GM20000 (cell line): ENCODE data around the gene TENT5C.

Source experiments
- DNase-seq: peaks from one replicate; pipeline ENCODE4 v3.0.0; 2012; ENCODE audit warnings: low spot score
- TF ChIP-seq, protein P1 (sequence below): IDR thresholded peaks from 2 replicates; pipeline ENCODE4 v1.5.1; 2012; ENCODE audit warnings: mild to moderate bottlenecking, control low read depth; ENCODE audit errors: extremely low read depth, missing control alignments

The TENT5C gene

DNA sequence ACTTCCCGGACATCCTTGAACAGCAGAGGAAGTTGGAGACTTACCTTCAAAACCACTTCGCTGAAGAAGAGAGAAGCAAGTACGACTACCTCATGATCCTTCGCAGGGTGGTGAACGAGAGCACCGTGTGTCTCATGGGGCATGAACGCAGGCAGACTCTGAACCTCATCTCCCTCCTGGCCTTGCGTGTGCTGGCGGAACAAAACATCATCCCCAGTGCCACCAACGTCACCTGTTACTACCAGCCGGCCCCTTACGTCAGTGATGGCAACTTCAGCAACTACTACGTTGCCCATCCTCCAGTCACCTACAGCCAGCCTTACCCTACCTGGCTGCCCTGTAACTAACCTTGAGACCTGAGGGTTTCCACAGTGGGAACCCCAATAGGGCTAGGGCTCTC lies 17.9 kb downstream of the TENT5C start:
- TF ChIP-seq, protein P1, sequence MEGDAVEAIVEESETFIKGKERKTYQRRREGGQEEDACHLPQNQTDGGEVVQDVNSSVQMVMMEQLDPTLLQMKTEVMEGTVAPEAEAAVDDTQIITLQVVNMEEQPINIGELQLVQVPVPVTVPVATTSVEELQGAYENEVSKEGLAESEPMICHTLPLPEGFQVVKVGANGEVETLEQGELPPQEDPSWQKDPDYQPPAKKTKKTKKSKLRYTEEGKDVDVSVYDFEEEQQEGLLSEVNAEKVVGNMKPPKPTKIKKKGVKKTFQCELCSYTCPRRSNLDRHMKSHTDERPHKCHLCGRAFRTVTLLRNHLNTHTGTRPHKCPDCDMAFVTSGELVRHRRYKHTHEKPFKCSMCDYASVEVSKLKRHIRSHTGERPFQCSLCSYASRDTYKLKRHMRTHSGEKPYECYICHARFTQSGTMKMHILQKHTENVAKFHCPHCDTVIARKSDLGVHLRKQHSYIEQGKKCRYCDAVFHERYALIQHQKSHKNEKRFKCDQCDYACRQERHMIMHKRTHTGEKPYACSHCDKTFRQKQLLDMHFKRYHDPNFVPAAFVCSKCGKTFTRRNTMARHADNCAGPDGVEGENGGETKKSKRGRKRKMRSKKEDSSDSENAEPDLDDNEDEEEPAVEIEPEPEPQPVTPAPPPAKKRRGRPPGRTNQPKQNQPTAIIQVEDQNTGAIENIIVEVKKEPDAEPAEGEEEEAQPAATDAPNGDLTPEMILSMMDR, result no peak
- no peak for DNase-seq

DNA sequence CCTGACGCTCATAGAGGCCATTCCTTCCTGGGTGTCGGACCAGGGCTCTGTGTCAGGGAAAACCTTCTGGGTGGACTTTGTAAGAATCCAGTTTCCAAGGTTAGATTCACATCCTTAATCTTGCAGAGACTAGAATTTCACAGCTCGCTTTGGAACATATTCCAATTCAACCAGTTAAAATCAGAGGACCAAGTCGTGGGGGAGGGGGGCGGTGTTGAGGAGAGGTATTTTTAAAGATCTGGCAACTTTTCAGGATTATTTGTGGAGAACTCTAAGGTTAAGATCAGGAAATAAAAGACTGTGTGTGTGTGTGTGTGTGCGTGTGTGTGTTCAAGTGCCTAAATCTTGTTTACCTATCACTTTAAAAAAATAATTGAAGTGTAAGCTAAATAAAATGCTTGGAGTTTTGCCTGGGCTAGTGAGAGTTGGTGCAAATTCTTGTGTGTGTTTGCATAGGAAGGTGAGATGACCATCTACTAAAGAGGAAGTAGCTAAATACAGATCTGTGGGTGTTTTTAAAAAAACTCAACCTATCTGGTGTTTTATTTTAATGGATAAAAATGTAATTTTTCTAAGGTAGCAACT lies 21.8 kb downstream of the TENT5C start:
- TF ChIP-seq, protein P1, result no peak
- DNase-seq, result no peak

DNA sequence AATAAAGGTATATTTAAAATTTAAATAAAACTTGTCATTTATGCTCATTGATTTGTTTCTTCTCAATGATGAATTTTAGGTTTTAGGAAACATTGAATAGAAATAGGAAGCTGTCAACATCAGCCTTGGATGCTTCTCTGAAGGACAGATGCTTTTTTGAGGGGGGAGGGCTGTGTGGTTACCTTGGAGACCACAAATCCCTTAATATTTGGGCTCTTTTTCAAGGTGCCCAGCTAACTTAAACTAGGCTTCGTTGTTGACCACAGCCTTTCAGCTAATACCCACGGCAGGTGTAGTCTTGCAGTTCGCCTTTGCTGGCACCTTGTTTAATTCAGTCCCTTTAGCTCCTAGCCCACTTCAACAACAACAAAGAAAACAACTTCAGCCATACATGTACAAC lies 22.5 kb downstream of the TENT5C start:
- TF ChIP-seq, protein P1, result no peak
- DNase-seq, result no peak

DNA sequence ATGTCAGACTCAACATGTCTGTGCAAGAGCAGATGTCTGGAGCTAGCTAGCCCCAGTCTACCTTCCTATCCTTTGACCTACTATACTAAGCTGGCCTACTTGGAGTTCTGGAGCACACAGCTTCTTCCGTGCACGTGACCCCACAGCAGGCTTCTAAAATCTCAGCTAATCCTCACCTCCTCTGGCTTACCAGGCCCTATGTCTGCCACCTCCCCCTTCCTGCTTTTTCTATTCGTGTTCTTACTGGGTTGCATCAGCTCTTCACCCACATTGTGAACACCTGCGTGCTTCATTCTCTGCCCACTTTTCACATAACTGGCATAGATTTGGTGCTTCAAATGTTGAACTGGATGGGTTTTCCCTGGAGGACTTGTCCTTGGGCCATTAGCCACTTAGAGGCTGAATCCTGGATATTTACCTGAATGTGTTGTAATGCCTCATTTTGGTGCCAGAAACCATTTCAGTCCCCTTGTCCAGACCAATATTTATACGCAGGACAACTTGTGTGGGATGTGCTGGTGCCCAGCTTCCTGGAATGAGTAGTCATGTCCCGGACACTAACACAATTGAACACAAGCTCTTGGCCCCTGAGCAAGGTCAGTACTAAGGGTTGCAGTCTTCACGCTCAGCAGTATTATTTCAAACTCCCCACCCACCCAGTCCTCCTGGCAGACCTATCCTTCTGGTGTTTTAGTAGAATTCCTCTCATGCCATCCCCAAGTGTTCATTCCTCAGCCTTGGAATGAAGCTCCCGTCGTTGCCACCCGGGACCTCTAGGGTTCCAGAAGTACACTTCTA lies 24.0 kb downstream of the TENT5C start:
- DNase-seq, result no peak
- TF ChIP-seq, protein P1, result no peak

DNA sequence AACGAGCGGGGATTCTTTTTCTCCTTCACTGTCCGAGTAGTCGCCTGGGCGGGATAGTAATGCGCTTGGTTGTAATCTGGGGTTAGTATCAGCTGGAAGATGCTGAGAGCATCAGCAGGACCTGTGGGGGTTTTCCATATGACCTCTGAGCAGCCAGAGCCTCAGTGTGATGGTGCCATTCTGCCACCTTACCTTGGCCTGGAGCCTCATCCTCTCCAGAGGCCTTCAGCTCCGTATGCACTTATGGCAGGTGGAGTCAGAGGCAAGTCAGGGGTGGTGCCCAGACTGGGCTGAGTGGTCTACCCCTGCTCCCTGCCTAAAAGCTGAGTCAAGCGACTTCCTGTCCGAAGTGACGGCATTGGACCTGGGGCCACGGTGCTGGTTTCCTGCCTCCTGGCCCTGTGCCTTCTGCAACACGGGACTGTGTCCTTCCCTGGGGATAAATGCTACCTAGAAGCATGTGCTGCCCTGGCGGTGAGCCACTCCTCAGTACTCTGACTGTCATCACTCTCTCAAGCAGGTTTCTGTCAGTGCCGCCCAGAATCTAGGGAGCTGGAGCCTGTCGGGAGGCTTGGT lies 24.7 kb downstream of the TENT5C start:
- TF ChIP-seq, protein P1, result no peak
- DNase-seq, result no peak

DNA sequence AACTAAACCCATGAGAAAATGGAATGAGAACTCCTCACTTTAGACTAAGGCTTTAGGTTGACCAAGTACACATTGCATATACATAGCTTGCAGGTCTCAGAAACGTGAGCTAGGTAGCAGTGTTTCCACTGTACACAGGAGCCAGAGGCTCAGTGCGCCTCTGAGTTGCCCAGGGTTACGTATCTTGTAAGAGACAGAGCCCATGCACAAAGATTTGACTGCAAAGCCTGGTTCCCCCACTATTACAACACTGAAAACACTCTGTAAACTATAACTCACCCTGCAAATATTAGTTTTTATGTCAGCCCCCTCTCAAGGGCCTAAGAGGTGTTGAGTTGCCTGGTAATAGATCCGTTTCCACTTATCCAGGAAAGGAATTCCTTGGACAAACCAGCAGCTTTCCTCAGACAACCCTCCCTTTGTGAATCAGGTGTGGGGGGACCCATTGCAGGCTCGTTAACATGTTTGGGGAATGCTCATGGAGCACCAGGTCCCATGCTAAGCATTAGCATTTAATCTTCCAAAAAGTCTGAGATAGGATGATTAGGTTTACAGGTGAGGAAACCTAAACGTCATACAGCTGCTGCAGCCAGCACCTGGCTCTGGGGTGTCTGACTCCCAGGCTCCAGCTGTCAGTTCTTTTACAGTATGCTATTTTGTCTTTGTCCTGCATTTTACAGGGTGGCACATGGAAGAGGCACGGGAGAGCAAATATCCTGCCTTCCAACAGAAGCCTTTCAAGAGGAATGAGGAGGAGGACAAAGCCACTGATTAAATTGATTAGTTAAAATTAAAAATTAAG lies 25.7 kb downstream of the TENT5C start:
- DNase-seq, result no peak
- TF ChIP-seq, protein P1, result no peak
